Iris pigment epithelial cell (primary cell): ENCODE results near the gene NPAS3.

Experiments
- DNase-seq: peaks from one replicate; pipeline ENCODE4 v3.0.0-alpha.2; 2011; ENCODE audit warnings: low read depth

Gene NPAS3

GRCh38 chr14:33381717-33382116, 443.0 kb downstream of the NPAS3 start:
- DNase-seq = no peak

GRCh38 chr14:33386140-33386539, 447.5 kb downstream of the NPAS3 start:
- DNase-seq = peak; percentile 44

GRCh38 chr14:33386781-33387180, 448.1 kb downstream of the NPAS3 start:
- peak; percentile 70 for DNase-seq

- no peak for DNase-seq
These were observed 451.7 kb downstream of the NPAS3 start for GRCh38 chr14:33390335-33390734.

GRCh38 chr14:33393231-33393894, 454.7 kb downstream of the NPAS3 start:
- no peak for DNase-seq

GRCh38 chr14:33393895-33394368, 455.3 kb downstream of the NPAS3 start:
- no peak for DNase-seq

GRCh38 chr14:33401311-33401710, 462.6 kb downstream of the NPAS3 start:
- DNase-seq = peak; percentile 15

GRCh38 chr14:33402604-33403003, 463.9 kb downstream of the NPAS3 start:
- DNase-seq = no peak

- DNase-seq = peak; percentile 93
These were observed 465.4 kb downstream of the NPAS3 start for GRCh38 chr14:33404054-33404453.

GRCh38 chr14:33404964-33405574, 466.4 kb downstream of the NPAS3 start:
- no peak for DNase-seq

- DNase-seq = no peak
These were observed 468.1 kb downstream of the NPAS3 start for GRCh38 chr14:33406766-33407165.

- no peak for DNase-seq
These were observed 469.6 kb downstream of the NPAS3 start for GRCh38 chr14:33408291-33408690.

GRCh38 chr14:33412450-33412849, 473.8 kb downstream of the NPAS3 start:
- no peak for DNase-seq

GRCh38 chr14:33413381-33413780, 474.7 kb downstream of the NPAS3 start:
- no peak for DNase-seq

GRCh38 chr14:33414041-33414440, 475.4 kb downstream of the NPAS3 start:
- peak; percentile 34 for DNase-seq

- no peak for DNase-seq
These were observed 481.5 kb downstream of the NPAS3 start for GRCh38 chr14:33420051-33420627.

- DNase-seq = no peak
These were observed 491.8 kb downstream of the NPAS3 start for GRCh38 chr14:33430414-33431035.

- peak; percentile 65 for DNase-seq
These were observed 493.8 kb downstream of the NPAS3 start for GRCh38 chr14:33432407-33433023.

GRCh38 chr14:33433396-33433795, 494.7 kb downstream of the NPAS3 start:
- DNase-seq = no peak

- DNase-seq = peak; percentile 90
These were observed 497.4 kb downstream of the NPAS3 start for GRCh38 chr14:33435911-33436689.

- no peak for DNase-seq
These were observed 503.0 kb downstream of the NPAS3 start for GRCh38 chr14:33441633-33442032.

- DNase-seq = no peak
These were observed 505.5 kb downstream of the NPAS3 start for GRCh38 chr14:33444136-33444535.
